AML-193 (cell line): ENCODE results near the gene ALDH3B1.
A peak's percentile ranks its signal among the peaks of the same experiment; 100 is the strongest.

ENCODE experiments used
- DNase-seq, 2 experiments: peaks; one replicate each; lab custom pipeline; 2025; lab: John Stamatoyannopoulos, UW

The ALDH3B1 gene

GRCh38 chr11:68013611-68014156 is 3.6 kb downstream of the ALDH3B1 start:
- DNase-seq: no peak

DNA sequence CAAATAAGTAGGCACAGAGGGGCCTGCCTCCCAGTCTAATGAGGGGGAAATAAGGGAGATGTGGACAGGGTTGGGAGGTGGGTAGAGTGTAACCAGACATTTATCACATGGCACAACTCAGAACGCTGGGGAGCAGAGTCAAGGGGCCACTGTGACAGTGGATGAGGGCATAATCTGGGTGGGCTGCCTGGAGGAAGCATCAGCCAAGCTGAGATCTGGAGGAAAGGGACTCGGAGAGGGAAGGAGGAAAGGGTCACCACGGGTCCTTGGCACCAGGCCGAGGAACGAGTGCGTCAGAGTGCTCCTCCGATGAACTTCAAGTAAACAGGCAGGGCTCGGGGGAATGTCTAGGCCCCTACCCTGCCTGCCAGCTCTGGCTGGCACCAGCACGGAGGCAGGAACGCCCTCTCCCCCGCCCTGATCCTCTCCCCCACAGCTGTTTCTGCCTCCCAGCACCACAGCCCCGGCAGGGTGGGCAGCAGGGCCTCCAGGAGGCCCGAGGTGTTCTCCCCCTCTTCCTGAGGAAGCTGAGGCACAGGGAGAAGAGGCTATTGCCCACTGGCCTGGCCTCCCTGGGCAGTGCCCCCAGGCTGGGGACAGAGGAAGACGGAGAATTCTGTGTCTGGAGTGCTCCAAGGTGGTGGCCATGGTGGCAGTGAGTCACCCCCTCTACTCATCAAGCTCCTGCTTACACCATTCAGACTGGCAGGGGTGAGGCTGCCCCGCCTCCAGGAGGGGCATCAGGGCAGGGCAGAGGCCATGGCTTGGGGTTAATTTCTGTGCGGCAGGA is 4.2 kb downstream of the ALDH3B1 start:
- no peak for DNase-seq

DNA sequence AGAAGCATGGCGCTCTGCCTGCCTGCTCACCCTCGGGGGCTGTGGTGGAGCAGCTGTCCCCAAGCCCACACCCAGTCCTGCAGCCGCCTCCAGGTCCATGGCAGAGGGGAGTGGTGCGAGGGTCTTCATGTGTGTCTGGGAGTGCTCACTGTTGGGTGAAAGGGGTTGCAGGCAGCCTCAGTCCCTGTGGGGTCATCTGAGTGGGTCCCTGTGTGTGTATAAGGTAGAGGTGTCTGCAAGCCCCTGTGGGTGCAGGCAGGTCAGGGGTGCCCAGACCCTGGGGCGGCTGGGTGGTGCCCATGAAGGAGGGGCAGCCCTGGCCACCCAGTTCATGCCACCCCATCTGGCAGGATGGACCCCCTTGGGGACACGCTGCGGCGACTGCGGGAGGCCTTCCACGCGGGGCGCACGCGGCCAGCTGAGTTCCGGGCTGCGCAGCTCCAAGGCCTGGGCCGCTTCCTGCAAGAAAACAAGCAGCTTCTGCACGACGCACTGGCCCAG is 4.9 kb downstream of the ALDH3B1 start:
- no peak for DNase-seq

DNA sequence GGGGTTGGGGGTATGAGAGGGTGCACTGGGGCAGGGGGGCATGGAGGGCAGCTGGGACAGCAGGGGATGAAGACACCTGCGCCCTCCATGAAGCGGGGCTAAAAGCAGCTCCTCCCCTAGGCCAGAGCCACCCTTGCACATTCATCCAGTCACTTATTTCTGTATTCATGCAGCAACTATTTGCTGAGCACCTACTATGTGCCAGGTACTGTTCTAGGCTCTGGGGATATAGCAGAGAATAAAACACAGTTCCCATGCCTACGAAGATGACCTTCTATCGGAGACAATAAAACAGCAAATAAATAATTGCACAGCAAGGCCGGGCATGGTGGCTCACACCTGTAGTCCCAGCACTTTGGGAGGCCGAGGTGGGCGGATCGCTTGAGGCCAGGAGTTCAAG is 5.3 kb downstream of the ALDH3B1 start:
- DNase-seq: no peak

GRCh38 chr11:68016161-68016903 is 6.2 kb downstream of the ALDH3B1 start:
- no peak for DNase-seq

- DNase-seq: no peak
Observed at GRCh38 chr11:68016904-68017817, 7.0 kb downstream of the ALDH3B1 start.

DNA sequence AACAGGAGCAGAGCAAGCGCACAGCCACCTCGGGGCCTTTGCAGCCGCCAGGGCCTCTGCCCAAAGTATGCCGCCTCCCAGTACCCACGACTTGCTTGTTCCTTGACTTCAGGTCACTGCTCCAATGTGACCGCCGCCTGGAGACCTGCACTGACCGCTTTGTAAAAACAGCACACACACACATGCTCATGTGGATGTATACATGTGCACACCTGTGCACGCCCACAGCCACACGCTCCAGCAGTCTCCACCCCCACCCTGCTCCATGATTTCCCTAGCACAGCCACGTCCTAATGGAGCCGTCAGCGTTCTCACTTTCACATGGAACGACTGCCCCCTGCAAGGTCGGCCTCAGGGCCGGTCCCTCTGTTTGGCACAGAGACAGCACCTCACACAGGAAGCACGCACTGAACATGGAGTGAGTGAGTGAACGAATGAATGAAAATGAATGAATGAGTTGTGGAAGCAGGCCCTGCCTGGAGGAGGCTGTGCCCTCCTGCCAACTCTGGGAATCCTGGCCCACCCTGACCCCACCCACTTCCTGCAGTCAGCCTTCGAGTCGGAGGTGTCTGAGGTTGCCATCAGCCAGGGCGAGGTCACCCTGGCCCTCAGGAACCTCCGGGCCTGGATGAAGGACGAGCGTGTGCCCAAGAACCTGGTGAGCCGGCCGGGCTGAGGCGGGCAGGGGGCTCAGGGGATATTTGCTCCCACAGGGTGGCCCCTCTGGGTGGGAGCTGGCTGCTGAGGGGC is 8.0 kb downstream of the ALDH3B1 start:
- DNase-seq: no peak

- DNase-seq: no peak
Observed at GRCh38 chr11:68018730-68019190, 8.6 kb downstream of the ALDH3B1 start.

GRCh38 chr11:68019486-68019885 is 9.4 kb downstream of the ALDH3B1 start:
- no peak for DNase-seq

DNA sequence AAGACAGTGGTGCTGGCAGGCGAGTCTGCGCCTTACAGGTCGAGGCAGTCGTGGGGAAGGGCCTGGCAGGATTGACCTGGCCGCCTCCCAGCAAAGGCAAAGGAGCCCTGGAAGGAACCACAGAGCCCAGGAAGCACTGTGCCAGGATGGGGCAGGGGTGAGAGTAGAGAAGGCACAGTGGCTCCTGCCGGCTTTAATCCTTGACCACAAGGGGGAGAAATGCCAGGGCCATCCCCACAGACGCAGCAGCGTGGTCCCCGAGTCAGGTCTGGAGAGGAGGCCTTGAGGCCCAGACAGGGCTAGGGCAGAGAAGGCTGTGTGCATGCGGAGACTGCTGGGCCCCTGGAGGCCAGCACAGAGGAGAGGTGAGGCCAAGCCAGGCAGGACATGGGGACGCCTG is 10.4 kb downstream of the ALDH3B1 start:
- no peak for DNase-seq

DNA sequence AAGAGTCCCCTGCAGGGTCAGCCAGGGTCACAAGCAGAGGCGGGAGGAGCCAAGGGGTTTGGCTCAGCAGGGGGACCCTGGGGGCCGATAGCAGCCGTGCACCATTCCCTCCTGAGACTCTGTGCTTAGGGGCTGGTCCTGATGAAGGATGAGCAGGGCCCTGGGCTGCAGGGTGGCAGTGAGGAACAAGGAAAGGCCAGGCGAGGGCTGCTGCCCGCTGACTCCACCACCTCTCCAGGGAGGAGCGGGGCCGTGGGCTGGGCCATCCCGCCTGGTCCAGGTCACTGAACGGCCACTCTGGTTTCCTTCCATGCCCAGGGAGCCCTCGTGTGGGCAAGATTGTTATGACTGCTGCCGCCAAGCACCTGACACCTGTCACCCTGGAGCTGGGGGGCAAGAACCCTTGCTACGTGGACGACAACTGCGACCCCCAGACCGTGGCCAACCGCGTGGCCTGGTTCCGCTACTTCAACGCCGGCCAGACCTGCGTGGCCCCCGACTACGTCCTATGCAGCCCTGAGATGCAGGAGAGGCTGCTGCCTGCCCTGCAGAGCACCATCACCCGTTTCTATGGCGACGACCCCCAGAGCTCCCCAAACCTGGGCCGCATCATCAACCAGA is 11.2 kb downstream of the ALDH3B1 start:
- no peak for DNase-seq

DNA sequence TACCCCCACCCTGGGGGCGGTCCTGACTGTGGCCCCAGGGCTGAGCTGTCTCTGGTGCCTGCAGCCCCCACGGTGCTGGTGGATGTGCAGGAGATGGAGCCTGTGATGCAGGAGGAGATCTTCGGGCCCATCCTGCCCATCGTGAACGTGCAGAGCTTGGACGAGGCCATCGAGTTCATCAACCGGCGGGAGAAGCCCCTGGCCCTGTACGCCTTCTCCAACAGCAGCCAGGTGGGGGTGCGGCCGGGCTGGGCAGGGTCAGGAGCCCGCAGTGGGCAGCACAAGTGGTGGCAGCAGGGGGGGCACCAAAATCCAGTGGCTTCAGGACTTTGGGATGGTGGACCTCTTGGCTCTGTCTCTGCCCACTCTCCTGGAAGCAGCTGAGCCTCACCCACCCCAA is 12.4 kb downstream of the ALDH3B1 start:
- DNase-seq: no peak

DNA sequence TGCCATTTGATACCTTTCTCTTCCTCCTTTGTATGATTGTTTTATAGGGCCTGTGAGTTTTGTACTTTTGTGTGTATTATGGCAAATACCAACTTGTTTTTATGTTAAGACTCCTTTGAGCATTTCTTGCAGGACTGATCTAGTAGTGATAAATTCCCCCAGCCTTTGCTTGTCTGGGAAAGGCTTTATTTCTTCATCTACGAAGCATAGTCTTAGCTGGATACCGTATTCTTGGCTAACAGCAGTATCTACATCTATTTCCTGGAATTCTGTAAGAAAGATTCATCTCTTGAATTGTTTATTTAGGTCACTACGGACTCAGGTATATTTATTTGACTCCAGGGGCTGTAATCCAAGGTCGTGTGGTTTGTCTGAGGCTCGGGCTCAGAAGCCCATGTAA is 14.4 kb downstream of the ALDH3B1 start:
- no peak for DNase-seq

DNA sequence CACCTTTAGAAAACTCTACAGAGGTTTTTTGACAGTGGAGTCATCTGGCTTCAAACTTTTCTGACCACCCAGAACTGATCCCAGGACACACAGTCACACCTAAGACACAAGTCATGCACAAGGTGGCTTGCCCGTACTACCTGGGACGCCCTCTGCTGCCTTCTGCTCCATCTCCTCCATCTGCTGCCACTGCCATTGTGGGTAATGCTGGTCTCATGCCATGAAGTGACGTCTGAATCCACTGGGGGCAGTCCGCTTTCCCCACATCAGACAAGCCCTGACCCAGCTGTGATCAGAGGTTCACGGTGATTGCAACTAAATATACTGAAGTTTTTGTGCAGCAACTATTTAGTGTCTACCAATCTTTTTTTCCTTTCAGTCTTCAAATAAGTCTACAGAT is 14.9 kb downstream of the ALDH3B1 start:
- no peak for DNase-seq

DNA sequence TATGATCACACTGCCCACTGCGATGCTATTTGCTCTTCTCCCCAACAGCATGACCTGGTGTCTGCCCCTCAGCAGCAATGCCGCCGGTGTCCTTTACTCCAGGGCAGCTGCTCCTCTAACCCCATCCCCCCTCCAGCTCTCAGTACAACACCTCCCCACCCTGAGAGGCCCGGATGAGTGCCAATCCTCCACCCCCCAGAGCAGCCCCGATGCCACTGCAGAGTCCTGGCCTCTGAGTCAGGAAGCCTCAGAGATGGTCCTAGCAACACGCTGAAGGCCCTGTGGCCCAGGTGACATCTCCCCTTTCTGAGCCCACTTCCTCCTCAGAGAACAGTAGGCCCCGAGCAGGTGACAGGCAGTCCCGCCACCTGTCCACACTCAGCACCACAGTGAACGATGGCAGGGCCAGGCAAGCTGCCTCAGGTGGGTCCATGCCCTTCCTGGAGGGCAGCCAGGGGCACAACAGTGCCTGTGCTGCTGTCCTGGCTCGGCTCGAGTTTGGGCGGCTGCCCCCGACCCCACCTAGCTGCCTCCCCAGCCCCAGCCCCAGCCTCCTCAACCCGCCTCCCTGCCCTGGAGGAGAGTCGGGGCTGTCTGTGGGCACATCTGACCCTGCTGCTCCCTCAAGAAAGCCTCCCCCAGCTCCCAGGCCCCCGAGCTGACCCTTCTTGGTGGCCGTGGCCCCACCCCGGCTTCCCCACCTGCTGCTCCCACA is 16.4 kb downstream of the ALDH3B1 start:
- DNase-seq: no peak

GRCh38 chr11:68027667-68028066 is 17.5 kb downstream of the ALDH3B1 start:
- no peak for DNase-seq

DNA sequence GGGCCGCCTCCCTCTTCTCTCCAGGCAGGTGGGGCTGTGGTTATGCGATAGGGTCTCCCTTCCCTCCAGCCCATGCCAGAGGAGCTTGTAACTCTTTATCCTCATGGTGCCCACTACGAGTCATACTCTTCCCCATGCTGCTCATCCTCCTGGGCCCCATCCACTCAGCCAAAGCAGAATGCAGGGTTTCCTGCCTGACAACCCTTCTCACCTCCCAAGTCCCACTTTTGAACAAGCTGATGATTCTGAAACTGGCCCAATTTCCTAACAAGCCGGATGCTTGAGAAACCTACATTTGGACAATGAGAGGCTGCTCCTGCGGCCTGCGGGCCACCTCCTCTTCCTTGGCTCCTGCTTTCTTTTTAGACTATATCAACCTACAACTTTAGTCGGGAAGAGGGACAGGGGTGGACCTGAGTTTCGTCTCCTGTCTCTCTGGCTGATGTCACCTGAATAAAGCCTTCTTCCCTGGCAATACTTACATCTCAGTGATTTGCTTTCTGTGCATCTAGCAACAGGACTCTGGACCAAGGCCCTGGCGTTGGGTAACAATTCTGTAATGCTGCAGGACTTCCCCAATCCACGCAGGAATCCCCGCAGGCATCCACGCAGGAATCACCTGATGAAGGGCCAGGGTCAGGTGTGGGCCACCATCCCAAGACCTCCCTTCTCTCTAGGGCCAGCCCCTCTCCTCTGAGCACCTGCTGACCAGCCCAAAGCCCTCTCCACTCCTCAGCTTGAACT is 18.8 kb downstream of the ALDH3B1 start:
- DNase-seq: no peak

DNA sequence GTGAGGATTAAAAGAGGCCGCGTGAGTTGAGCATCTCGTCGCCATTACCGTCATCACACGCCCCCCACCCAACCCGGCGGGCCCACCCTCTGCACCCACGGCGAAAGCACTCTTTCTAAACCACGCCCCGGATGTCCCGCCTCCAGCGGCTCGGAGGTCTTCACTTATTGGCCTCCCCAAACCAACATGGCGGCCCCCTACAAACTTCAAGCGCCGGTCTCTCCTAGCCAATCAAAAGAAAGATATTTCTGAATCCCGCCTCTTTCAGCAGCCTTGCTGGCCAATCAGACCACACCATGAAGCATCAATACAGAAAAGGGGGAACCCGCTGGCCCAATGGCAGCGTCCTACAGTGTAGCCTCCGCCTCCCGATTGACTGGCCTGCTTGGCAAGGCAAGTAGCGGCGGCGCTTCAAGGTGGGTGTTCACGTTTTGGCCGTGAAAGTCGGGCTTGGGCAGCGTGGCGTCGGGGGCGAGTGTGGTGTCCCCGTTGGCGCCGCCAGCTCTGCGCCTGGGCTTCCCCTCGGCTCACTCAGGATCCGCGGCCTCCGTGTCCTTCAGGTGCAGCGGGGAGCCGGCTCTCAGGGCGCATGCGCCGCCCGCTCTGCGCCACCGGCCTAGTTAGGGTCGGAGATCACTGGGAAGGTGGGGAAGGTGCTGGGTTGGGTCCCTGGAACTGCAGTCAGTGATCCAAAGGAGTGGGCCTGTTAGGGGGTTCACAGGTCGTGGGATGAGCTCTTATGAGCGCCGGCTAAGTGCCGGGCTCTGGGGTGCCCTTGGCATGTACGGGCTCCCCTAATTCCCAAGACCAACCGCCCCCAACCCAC is 20.4 kb downstream of the ALDH3B1 start, which contains the start of gene NDUFS8:
NDUFS8 (plus strand) TSS at position 364 of the 826 bp plus-strand sequence. CDS start 1,471 bp downstream, outside the sequence.
- peak; percentile 98 for DNase-seq
